HS-27A (cell line): Measurements from ENCODE around the gene TOR4A.

ENCODE experiments used
- DNase-seq: peaks from one replicate; pipeline ENCODE4 v3.0.0-alpha.2; 2012; ENCODE audit warnings: low read depth, missing footprints

Gene TOR4A

GRCh38 chr9:137272241-137273094 lies 5.1 kb upstream of the TOR4A start:
- DNase-seq: no peak

GRCh38 chr9:137273095-137273490 lies 4.4 kb upstream of the TOR4A start:
- DNase-seq: no peak

- no peak for DNase-seq
Observed at GRCh38 chr9:137273611-137274320, 3.8 kb upstream of the TOR4A start.

- no peak for DNase-seq
Observed at GRCh38 chr9:137275203-137275587, 2.3 kb upstream of the TOR4A start.

DNA sequence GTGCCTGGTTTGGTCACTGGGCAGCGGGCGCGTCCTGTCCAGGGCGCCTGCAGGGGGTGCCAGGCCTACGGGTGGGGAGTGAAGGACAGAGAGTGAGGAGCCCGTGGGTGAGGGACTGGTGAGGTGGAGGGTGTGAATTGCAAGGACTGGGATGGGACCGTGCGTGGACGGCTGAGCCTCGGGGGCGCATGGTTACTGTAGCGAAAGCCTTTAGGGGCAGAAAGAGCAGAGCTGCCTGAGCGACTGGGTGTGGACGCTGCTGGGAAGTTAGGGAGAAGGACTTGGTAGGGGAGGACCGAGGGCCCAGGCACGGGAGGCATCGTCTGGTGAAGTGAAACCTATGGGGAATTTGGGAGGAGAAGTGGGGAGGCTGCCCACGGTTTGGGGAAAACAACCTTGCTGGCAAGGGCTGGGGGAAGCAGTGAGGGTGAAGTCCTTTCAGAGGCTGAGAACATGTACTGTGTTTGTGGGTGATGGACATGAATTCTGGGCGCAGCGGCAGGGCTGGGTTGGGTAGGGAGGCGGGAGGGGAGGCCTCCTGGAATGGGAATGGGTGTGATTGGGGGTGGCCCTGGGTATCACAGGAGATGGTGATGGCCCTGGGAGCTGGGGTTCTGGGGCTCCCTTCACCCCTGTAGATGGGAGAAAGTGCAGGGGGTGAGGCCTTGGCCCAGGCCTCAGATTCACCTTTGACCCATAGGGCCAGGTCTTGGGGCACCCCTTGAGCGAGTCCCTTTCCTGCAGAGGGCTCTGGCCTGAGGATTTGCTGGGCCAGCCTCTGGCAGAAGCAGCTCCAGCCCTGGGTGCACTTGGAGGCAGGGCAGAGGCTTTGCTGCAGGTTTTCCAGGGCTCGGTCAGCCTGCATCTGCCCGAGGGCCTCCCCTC lies 1.7 kb upstream of the TOR4A start:
- DNase-seq: no peak

GRCh38 chr9:137276473-137277328 lies 825 bp upstream of the TOR4A start:
- no peak for DNase-seq

DNA sequence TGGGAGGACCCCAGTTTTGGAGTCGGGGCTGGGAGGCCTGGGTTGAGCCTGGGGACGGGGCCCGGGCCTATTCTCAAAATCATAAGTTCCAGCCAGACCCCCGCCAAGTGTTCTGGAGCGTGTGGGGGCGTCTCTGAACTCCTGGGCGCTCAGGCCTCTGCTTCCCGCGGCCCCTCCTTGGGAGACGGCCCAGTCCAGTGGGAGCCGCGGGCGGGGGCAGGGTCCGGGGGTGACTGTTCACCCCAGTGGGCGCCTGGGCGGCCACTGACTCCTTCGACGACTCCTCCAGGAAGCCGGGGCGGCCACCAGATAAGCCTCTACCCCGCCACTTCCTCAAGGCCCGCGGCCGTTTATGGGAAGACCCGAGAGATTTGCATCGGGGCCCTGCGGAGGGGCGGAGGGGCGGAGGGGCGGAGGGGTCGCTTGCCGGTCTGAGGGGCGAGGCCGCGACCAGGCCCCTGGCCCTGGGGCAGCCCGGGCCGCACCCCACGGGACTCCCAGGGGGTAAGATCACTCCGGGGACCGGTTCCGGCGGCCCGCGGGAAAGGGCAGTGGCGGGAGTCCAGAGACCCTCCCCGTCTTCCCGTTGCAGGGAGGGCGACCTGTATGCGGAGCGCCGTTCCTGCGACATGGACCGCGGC lies 655 bp downstream of the TOR4A start:
- DNase-seq: no peak

GRCh38 chr9:137278721-137279711 lies 1.5 kb downstream of the TOR4A start:
- DNase-seq: no peak

GRCh38 chr9:137279741-137280473 lies 2.4 kb downstream of the TOR4A start:
- DNase-seq: no peak

DNA sequence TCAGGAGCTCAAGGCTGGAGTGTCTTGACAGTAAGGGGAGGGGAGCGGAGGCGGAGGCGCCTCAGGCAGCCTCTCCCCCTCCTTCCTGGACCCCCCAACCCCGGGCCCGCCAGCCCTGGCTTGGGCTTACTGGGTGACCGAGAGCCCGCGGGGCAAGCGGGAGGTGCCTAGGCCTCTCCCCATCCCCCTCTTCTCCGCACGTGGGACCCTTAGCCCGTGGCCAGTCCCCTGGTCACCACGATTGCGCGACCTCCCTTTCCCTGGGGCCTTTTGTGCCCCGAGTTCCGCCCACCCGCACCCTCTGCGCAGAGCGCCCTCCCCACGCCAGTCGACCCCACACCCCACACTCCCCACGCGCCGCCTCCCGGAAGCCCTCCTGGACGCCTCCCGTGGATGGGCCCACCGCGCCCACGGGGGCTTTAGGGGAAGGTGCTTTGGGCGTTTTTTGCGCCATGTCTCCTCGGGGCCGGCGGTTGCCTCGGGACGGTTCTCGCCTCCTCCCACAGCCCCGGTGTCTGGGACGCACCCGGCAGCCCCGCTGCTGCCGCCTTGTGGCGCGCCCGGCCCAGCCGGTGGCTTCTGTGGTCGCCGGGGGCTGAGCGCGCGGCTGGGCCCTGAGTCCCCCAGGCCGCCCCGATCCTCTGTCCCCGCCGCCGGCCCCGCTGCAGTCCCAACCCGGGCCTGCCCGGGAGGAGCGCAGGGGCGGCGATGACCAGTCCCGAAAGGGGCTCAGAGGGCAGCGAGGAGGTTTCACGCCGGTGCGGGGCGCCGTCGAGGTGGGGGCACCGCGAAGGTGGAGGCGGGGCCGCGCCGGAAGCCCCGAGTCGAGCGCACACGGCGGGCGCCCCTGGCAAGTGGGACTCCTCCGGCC lies 3.2 kb downstream of the TOR4A start:
- no peak for DNase-seq

- DNase-seq: no peak
Observed at GRCh38 chr9:137281345-137282116, 4.0 kb downstream of the TOR4A start.

GRCh38 chr9:137286975-137287383 lies 9.5 kb downstream of the TOR4A start:
- no peak for DNase-seq

DNA sequence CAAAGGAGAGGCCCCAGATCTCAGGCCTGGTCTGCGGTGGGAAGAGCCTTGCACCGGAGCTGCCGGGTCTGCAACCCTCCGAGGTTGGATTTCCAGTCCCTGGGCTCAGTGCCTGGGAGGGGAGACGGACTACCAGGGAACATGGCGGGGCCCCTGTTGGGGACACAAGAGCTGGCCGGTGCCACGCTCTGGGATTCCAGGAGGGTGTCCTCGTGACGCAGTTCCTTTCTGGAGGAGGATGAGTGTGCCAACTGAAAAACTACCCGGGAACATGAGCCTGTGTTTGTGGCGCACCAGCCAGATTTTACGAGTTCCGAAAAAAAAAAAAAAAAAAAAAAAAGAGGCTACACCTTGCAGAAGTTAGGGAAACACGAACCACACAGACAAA lies 15.6 kb downstream of the TOR4A start:
- DNase-seq: no peak

- no peak for DNase-seq
Observed at GRCh38 chr9:137293482-137294090, 16.1 kb downstream of the TOR4A start.

DNA sequence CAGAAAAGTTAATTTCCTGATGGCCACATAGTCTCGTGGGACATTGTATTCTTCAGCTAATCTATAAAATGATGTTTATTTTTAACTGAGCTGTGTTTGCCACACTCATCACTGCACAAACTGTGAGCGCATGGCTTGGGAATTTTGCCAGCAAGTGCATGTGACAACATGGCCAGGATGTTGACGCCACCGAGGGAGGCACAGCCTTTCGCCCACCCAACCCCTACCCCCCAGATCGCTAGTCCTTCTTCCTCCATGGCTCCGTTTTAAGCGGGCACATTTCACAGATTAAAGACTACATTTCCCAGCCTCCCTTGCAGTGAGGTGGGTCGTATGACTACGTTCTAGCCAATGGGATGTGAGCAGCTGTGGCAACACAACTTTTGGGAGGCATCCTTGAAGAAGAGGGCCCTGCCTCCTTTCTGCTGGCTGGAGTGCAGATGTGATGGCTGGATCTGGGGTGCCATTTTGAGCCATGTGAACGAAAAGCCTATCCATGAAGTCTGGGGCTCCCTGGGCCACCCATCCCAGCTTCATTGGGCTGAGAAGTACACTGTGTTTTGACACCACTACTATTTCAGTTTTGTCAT lies 16.7 kb downstream of the TOR4A start:
- DNase-seq: no peak

GRCh38 chr9:137294681-137295237 lies 17.2 kb downstream of the TOR4A start:
- DNase-seq: no peak
